HG02938 (cell line): Measurements from ENCODE around the gene CDH23.

ENCODE experiments used
- ATAC-seq: cut with Tn5 transposase; IDR thresholded peaks from one replicate; pipeline ENCODE4 v1.9.1; 2021; ENCODE audit warnings: mild to moderate bottlenecking, moderate library complexity; ENCODE audit not compliant: unreplicated experiment

Gene CDH23

GRCh38 chr10:71727738-71728737 is 331.3 kb downstream of the CDH23 start:
- peak; percentile 58 for ATAC-seq

DNA sequence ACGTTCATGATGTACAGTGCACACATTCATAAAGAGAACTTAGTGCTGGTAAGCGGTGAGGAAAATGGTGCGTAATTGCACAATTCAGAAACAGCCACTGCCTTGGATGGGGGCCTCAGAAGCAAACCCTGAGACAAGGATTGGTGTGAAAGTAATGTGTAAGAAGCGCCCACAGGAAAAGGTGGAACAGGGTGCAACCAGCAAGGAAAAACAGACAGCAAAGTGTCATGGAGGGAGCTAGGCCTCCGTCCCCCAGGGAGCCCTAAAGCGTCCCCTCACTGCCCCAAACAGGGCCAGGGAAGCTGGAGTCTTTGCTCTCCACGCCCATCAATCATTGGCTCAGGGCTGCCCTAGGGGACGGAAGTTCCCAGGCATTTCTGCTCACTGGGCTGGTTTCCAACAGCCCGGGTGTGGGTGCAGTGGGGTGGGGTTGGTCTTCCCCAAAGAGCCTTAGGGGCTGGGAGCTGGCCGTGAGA is 332.5 kb downstream of the CDH23 start:
- ATAC-seq: no peak

DNA sequence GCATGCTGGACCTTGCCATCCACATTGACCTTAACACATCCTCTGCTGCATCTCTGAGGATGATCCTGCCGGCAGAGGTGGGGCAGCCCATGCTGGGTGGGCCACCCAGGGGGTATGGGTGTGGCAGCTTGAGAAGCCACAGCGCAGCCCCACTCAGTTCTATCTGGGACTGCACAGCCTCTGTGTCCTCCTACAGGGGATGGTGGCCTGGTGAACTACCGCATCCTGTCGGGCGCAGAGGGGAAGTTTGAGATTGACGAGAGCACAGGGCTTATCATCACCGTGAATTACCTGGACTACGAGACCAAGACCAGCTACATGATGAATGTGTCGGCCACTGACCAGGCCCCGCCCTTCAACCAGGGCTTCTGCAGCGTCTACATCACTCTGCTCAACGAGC is 335.1 kb downstream of the CDH23 start:
- ATAC-seq: no peak

GRCh38 chr10:71734797-71735196 is 338.1 kb downstream of the CDH23 start:
- no peak for ATAC-seq

- no peak for ATAC-seq
These were observed 339.2 kb downstream of the CDH23 start for GRCh38 chr10:71735709-71736569.

GRCh38 chr10:71736570-71736952 is 339.8 kb downstream of the CDH23 start:
- ATAC-seq: no peak

DNA sequence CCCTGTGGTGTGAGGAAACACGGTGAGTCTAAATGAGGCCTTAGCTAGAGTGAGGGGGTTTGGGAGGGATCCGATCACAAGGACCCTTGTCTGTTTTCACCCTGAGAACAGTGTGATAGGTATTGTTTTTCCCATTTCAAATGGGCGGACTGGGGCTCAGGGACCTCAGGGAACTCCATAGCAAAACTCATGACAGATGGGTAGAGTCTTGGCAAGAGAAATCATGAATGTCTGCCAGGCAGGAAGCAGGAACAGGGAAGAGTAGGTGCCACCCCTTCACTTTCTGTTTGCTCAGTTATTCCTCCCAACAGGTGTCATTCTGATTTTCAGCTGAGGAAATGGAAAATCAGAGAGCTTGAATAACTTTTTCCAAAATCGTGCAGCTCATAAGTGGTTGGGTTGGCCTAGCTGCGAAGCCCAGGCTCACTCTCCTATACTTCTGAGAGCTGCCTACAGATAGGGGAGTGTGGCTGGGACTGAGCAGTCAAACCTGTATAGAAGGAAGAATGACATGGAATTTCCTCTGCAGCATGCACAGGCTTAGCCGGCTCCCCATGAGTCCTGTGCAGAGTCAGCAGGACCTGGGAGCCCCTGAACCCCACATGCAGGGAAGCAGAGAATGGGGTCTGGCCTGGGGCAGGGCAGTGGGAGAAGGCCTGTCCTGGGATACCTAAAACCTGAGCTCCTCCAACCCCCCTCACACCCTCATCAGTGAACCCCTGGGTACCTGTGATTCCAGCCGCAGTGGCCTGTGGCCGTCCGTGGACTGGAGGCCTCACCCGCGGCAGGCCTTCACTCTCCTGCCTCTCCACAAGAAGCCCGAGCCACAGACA is 340.5 kb downstream of the CDH23 start:
- no peak for ATAC-seq

- no peak for ATAC-seq
These were observed 341.1 kb downstream of the CDH23 start for GRCh38 chr10:71737834-71738197.

- ATAC-seq: no peak
These were observed 342.7 kb downstream of the CDH23 start for GRCh38 chr10:71739358-71739900.

DNA sequence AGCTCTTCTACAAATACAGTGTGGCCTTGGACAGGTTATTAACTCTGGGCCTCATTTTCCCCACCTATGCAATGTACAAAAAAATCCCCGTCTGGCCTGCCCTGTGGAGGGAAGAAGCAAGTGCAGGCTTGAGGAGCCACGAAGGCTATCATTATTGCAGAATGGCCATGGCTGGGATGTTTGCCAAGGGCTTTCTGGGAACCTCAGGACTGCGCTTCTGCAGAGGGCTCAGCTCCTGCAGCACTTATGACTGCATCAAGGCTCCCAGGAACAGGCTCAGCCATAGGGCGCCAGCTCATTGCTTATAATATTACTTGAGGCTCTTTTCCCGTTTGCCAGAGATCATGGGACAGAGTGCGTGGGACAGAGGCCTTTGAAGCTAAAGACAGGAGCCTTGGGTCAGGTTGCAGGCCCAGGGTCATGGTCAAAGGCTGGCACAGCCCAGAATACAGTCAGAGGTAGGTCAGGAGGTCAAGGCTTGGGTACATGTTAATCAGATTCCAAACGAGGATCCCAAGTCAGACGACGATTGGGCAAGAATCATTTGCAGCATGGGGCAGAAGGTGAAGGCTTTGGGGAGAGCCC is 343.4 kb downstream of the CDH23 start:
- ATAC-seq: no peak

DNA sequence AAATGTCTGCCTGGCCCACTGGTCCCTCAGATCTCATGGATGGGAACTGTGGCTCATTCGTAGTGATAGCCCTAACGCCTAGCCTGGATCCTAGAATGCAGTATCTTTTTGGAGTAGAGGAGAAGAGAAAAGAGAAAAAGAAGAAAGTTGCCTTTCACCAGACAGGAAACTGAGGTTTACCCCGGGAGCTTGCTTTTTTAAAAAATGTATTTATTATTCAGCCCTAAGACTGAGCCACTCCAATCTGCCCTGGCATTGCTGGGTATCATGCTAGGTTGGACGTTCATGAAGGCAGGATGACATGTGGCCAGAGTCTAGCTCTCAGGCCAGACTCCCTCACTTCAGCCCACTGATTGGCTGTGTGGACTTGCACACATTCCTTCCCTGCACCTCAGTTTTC is 344.3 kb downstream of the CDH23 start:
- no peak for ATAC-seq

DNA sequence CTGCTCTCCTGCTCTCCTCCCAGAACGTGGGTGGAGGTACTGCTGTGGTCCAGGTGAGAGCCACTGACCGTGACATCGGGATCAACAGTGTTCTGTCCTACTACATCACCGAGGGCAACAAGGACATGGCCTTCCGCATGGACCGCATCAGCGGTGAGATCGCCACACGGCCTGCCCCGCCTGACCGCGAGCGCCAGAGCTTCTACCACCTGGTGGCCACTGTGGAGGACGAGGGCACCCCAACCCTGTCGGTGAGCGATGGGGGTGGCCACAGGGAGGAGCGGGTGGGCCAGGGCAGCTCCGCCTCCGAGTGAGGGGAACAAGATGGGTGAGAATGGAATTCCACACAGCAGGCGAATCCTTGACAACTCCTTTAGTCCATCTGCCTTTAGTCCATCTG is 345.0 kb downstream of the CDH23 start:
- ATAC-seq: no peak

GRCh38 chr10:71742301-71743088 is 345.8 kb downstream of the CDH23 start:
- ATAC-seq: no peak

GRCh38 chr10:71743089-71743838 is 346.5 kb downstream of the CDH23 start:
- ATAC-seq: no peak

DNA sequence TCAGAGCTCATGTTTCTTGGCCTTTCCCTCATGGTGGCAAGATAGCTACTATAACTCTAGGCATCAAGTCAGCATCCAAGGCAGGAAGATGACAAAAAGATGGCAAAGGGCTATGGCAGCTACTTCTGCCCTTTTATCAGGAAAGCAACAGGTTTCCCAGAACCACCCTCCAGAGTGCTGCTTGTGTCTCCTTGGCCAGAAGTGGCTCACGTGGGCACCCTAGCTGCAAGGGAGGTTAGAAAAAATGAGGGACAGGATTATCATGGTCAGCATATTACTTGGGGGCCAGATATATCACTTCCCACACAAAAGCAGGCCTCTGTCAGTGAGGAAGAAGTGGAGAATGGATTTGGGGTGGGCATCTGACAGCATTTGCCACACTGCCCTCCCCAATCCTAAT is 347.1 kb downstream of the CDH23 start:
- no peak for ATAC-seq

DNA sequence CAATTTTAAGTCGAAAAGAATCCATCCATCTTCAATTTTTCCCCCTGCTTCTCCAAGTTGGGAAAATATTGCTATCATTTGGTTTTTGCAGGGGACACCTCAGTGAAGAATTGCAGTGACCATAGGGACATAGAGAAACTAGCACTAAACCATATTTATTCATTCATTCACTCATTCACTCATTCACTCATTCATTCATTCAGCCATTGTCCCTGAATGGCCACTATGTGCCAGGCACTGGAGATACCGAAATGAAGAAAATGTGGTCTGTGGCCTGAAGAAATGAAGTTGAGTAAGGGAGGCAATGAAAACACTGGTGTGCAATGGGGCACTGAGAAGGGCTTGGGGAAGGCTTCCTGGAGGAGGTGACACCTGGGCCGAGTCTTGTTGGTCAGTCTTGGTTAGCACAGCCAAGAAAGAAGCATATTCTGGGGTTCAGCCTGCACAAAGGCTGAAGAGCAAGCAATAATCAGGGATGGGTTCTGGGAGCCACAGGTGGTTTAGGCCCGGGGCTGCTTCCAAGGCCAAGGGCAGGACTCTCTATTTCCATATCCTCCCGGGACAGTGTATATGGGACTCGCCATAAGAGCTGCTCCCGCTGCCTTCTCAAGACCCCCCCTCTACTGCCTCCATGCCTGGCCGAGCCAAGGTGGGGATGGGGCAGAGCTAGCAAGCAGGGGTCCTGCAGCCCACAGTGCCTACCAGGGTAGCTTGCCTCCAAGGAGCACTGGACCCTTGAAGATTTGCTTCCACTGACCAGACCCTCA is 348.4 kb downstream of the CDH23 start:
- no peak for ATAC-seq

GRCh38 chr10:71745664-71746250 is 349.0 kb downstream of the CDH23 start:
- ATAC-seq: no peak
